HepG2 (cell line): ENCODE data around the gene GSKIP. TPM values are rescaled to one million over a fixed set of nuclear protein-coding genes. Genes with fewer than 3 reads are reported as not detected.

Experiments
- AHR ChIP-seq: IDR thresholded peaks from 2 replicates; pipeline ENCODE4 v1.6.1; 2018; ENCODE audit warnings: missing genetic modification reagents, missing compliant biosample characterization
- ARID5B ChIP-seq: IDR thresholded peaks from 2 replicates; pipeline ENCODE4 v1.4.0; 2020; ENCODE audit warnings: mild to moderate bottlenecking, missing genetic modification reagents
- DNMT1 ChIP-seq: sonication (generic); formaldehyde crosslinking; IDR thresholded peaks from 2 replicates; pipeline ENCODE4 v1.5.1; 2020; ENCODE audit warnings: mild to moderate bottlenecking, missing genetic modification reagents
- FOXJ3 ChIP-seq: sonication (generic); formaldehyde crosslinking; IDR thresholded peaks from 2 replicates; pipeline ENCODE4 v1.4.0; 2020; ENCODE audit warnings: missing genetic modification reagents, mild to moderate bottlenecking, borderline replicate concordance
- MAFK ChIP-seq, 2 experiments: IDR thresholded peaks in 1 of 2; conservative IDR thresholded peaks in 1 of 2; 2 replicates each; pipeline ENCODE4 v1.6.1; 2011; ENCODE audit warnings: improper control_type of control experiment in 2 of 2, low read length in 2 of 2
- MED8 ChIP-seq: sonication (generic); formaldehyde crosslinking; IDR thresholded peaks from 2 replicates; pipeline ENCODE4 v1.8.1; 2023; ENCODE audit warnings: mild to moderate bottlenecking, missing genetic modification reagents; ENCODE audit not compliant: insufficient replicate concordance
- MLXIP ChIP-seq: sonication (generic); formaldehyde crosslinking; IDR thresholded peaks from 2 replicates; pipeline ENCODE4 v1.9.0; 2021; ENCODE audit warnings: missing genetic modification reagents, borderline replicate concordance
- RXRB ChIP-seq: IDR thresholded peaks from 2 replicates; pipeline ENCODE4 v1.6.1; 2016; ENCODE audit warnings: borderline replicate concordance, missing genetic modification reagents, missing compliant biosample characterization
- SATB2 ChIP-seq: sonication (generic); formaldehyde crosslinking; IDR thresholded peaks from 2 replicates; pipeline ENCODE4 v1.5.0; 2020; ENCODE audit warnings: missing genetic modification reagents
- SYNCRIP ChIP-seq: fragments of 200-400 bp; formaldehyde crosslinking; IDR thresholded peaks from 2 replicates; pipeline ENCODE4 v1.6.1; 2018; ENCODE audit warnings: mild to moderate bottlenecking, low read depth, low read length; ENCODE audit not compliant: insufficient read depth
- TEAD2 ChIP-seq: sonication (generic); formaldehyde crosslinking; IDR thresholded peaks from 2 replicates; pipeline ENCODE4 v1.9.0; 2021; ENCODE audit warnings: missing genetic modification reagents
- THAP7 ChIP-seq: sonication (generic); formaldehyde crosslinking; IDR thresholded peaks from 2 replicates; pipeline ENCODE4 v1.8.1; 2023; ENCODE audit warnings: mild to moderate bottlenecking, missing genetic modification reagents
- ZKSCAN8 ChIP-seq: IDR thresholded peaks from 2 replicates; pipeline ENCODE4 v1.6.1; 2016; ENCODE audit warnings: borderline replicate concordance, missing genetic modification reagents, missing compliant biosample characterization
- ZNF10 ChIP-seq: sonication (generic); formaldehyde crosslinking; IDR thresholded peaks from 2 replicates; pipeline ENCODE4 v1.4.0; 2020; ENCODE audit warnings: mild to moderate bottlenecking, low read depth, missing genetic modification reagents, borderline replicate concordance
- ZNF275 ChIP-seq: sonication (generic); formaldehyde crosslinking; IDR thresholded peaks from 2 replicates; pipeline ENCODE4 v1.8.0; 2022; ENCODE audit warnings: missing genetic modification reagents, mild to moderate bottlenecking, inconsistent platforms, borderline replicate concordance
- ZNF383 ChIP-seq: sonication (generic); formaldehyde crosslinking; IDR thresholded peaks from 2 replicates; pipeline ENCODE4 v1.4.0; 2020; ENCODE audit warnings: missing genetic modification reagents, mild to moderate bottlenecking, borderline replicate concordance
- ZNF619 ChIP-seq: sonication (generic); formaldehyde crosslinking; IDR thresholded peaks from 2 replicates; pipeline ENCODE4 v1.4.0; 2020; ENCODE audit warnings: mild to moderate bottlenecking, missing genetic modification reagents
- polyA plus RNA-seq, 8 experiments: library from polyadenylated mRNA; depleted of rRNA in 3 of 8; stranded (reverse) in 7 of 8; unstranded in 1 of 8; fragments of >200 nt; fragmentation: Illumina TruSeq in 4 of 8; extraction: Trizol in 4 of 8; gene quantifications; 2 replicates each; pipeline versions ENCODE4 v1.2.1 to v1.2.3, GENCODE V29; 2011 to 2016; ENCODE audit warnings: low read depth in 4 of 8, missing spikeins in 1 of 8, mixed read lengths in 1 of 8; ENCODE audit not compliant: insufficient read depth in 1 of 8
- total RNA-seq, 5 experiments: library from RNA; depleted of rRNA; stranded (reverse); fragments of >200 nt; fragmentation: Illumina TruSeq; extraction: Trizol; gene quantifications; 2 replicates each; pipeline ENCODE4 v1.2.3, GENCODE V29; 2016; ENCODE audit warnings: low read depth in 1 of 5

The GSKIP gene
- total and polyA plus RNA-seq, 2 of the 13 experiments (the other 11 are each of a cell fraction or from before 2014, with no cell fraction given), result 12.5 to 27.3 TPM

- TF ChIP-seq ZNF10 (CRISPR knock-in tag) (no peak), ZKSCAN8 (CRISPR knock-in tag) (no peak), SYNCRIP (no peak), THAP7 (CRISPR knock-in tag) (no peak; the same call in 1 of the 2 replicates), RXRB (no peak), ZNF383 (CRISPR knock-in tag) (no peak), DNMT1 (CRISPR knock-in tag) (no peak), AHR (CRISPR knock-in tag) (no peak), ARID5B (no peak), MLXIP (no peak), ZNF619 (no peak), MAFK (conservative IDR thresholded peaks at IDR 0.05 in 1 of 2, IDR thresholded peaks at IDR 0.05 in 1 of 2; ENCODE audit: low read length in 2 of 2) (no peak), TEAD2 (no peak), ZNF275 (CRISPR knock-in tag) (no peak), FOXJ3 (CRISPR knock-in tag) (no peak), SATB2 (CRISPR knock-in tag) (no peak), MED8 (CRISPR knock-in tag) (peak; percentile 28)
Observed at GRCh38 chr14:96362965-96363750, at the start of gene GSKIP, which contains the start of gene ATG2B (continued).
